ENCODE results near the gene STAP2.
"Not testable (repeated sequence)": the region's sequence is repeated elsewhere in the genome, so short reads cannot be mapped to it uniquely, and the experiment has no call there.

The STAP2 gene

DNA sequence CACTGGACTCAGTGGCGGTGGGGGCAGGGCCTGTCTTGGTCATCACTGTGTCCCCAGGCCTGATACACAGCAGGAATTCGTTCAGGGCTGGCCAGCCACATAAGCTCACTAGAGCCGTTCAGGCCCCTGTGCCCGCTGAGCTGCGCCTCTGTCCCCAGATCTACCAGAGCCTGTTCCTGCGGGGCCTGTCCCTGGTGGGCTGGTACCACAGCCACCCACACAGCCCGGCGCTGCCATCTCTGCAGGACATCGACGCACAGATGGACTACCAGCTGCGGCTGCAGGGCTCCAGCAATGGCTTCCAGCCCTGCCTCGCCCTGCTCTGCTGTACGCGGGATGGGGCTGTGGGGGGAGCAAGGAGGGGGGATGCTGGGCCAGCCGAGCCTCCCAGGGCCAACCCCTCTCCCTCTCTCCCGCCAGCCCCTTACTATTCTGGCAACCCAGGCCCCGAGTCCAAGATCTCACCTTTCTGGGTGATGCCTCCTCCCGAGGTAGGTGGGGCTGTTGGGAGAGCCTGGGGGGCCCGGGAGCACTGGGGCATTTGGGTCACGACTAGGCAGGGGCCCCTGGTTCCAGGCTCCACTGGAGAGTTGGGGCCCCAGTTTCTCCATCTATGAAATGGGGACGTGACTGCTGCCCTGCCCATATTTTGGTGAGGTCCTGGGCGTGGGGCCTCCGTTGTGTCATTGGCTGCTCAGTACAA, 18.6 kb upstream of the STAP2 start:
- no peak for DNase-seq

DNA sequence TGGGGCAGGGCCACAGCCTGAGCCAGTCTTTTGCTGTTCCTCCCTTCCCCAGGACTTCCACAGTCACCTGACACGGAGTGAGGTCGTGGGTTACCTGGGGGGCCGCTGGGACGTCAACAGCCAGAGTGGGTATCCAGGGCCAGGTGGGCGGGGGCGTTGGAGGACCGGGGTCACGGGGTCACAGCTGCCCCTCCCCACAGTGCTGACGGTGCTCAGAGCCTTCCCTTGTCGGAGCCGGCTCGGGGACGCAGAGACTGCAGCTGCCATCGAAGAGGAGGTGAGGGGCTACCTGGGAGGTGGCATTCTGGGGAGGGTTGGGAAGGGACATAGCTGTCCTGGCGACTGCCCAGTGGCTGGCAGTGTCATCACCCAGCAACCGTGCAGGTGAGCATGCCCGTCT, 16.3 kb upstream of the STAP2 start:
- DNase-seq: no peak

DNA sequence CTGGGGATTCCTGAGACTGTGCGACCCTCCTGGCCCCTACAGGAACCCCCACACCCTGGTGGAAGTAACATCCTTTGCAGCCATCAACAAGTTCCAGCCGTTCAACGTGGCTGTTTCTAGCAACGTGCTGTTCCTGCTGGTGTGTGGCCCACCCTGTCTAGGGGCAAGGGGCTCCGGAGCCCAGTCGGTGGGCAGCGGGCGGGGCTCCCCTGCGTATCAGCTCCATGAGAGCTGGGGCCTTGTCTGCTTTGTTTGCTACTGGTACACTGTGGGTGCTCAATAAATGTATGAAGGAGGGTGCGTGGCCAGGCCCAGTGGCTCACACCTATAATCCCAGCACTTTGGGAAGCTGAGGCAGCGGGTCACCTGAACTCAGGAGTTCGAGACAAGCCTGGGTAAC, 15.7 kb upstream of the STAP2 start:
- DNase-seq: no peak

DNA sequence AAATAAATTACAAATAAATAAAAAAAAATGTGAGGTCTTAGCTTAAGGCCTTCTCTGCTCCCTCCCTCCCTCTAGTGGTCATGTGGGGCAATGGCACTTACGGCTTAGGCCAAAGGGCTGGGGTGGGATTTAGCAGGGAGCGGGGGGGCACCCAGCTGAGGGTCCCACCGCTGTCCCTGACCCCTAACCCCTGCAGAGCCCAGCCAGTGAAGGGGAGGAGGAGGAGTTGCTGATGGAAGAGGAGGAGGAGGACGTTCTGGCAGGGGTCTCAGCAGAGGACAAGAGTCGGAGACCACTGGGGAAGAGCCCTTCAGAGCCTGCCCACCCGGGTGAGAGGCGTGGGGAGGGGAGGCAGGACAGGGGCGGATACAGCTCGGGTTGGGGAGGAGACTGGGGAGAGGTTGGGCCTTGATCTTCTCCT, 14.1 kb upstream of the STAP2 start:
- peak; percentile 83 for DNase-seq

DNA sequence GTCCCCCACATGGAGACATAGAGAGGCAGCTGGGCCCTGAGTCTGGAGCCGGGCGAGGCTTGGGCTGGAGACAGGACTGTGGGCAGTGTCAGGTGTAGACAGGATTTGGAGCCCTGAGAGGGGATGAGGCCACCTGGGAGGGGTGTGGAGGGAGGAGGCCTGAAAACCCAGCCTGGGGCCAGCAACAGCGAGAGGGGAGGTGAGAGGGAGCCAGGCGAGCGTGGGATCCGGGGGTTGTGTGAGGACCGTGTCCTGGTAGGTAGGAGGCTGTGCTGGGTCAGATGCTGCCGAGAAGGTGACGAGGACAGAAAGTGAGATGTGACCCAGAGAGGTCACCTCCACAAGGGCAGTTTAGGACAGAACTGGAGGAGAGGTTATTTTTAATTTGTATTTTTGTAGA, 12.1 kb upstream of the STAP2 start:
- no peak for DNase-seq

DNA sequence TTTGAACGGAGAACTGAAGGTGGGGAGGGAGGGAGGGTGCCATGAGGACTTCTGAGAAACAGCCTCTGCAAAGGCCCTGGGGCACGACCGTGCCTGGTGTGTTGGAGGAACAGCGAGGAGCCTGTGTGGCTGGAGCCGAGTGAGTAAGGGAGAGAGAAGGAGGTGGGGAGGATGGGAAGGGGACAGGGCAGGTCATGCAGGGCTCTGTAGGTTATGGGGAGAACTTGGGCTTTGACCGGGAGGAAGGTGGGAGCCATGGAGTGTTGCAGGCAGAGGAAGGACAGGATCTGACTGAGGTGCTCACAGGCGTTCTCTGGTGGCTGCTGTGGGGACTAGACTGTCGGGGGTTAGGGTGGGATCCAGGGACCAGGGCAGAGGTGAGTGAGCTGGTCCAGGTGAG, 11.5 kb upstream of the STAP2 start:
- DNase-seq: no peak

DNA sequence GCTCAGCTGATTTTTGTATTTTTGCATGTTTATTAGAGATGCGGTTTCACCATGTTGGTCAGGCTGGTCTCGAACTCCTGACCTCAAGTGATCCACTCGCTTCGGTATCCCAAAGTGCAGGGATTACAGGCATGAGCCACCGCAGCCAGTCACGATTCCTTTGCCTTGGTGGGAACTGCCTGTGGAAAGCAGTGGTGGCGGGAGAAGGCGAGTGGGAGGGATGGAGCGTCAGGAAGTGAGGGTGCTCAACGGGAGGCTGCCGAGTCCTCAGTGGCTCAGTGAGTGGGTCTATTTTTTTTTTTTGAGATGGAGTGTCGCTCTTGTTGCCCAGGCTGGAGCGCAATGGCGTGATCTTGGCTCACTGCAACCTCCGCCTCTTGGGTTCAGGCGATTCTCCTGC, 10.6 kb upstream of the STAP2 start:
- DNase-seq: not testable (repeated sequence)

DNA sequence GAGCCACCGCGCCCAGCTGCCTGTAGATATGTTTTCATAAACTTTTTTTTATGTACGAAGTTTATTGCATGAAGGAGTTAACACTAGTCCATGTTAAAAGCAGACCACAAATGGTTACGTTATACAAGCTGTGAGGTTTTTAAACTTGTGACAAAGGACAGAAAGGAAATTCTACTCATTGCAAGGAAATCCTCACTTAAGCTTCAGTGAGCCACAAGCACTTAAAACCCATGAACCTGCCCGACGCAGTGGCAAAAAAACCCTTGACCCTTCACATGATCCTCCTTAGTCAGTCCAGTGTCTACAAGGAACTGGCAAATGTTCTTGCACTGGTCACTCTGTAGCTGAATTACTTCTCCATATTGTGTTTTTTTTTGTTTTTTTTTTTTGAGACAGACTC, 8.9 kb upstream of the STAP2 start:
- DNase-seq: no peak

DNA sequence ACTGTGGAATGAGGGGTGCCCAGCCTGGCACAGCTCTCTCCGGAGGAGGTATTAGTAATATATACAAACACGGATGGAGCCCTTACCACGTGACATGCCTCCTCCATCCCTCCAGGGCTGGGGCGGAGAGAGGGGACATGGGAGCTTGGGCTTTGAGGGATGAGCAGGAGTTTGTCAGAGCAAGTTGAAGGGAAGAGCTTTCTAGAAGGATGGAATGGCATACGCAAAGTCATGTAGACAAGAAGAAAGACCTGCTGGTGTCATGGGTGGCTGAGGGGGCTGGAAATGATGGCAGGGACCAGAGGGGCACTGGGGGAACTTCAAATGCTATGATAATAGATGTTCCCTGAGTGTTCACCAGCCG, 7.4 kb upstream of the STAP2 start:
- no peak for DNase-seq

DNA sequence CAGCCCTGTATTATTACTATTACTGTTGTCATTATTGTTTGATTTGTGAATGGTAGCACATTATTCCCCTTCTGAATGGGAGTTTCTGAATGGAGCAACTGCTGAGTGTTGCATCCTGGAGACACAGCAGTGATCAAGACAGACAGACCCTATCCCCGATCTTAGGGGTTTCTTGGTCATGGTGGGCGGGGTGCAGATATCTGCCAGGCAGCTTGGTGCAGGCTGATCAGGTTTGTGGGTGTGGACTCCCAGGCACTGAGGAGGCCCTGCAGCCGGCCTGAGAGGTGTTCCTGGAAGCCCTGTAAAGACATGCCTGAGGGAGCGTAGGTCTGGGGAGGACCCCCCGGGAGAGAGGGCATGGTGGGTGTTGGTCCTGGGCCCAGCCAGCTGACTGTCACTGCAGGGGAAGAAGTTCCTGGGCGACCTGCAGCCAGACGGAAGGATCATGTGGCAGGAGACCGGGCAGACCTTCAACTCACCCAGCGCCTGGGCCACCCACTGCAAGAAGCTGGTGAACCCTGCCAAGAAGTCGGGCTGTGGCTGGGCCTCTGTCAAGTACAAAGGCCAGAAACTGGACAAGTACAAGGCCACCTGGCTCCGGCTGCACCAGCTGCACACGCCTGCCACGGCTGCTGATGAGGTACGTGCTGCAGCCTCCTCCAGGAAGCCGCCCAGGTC, 6.9 kb upstream of the STAP2 start:
- peak; percentile 54 for DNase-seq

DNA sequence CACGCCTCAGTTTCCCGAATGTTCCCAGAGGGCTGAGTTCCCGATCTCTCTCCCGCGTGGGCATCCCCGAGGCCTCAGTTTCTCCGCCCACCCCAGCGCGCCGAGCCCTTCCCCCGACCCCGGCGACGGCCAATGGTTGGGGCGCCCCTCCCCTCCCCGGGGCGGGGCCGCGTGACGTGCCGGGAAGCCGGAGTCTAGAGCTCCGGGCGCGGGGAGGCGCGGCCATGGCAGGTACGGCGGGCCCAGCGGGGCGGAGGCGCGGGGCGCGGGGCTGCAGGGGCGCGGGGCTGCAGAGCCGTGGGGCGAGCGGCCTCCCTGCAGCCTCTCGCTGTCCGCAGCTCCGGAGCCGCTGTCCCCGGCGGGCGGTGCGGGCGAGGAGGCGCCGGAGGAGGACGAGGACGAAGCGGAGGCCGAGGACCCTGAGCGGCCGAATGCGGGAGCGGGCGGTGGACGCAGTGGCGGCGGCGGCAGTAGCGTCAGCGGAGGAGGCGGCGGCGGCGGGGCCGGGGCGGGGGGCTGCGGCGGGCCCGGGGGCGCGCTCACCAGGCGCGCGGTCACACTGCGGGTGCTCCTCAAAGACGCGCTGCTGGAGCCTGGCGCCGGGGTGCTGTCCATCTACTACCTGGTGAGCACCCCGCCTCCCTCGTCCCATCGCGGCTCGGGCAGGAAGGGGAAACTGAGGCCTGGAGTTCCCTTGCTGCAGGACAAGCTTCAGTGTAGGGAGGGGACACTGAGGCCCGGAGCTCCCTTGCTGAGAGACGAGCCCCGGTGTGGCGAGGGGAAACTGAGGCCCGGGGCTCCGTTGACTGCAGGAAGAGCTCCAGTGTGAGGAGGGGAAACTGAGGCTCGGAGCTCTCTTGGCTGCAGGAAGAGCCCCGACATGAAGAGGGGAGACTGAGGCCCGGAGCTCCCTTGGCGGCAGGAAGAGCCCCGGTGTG, 5.0 kb upstream of the STAP2 start, which contains the start of gene MPND:
MPND (plus strand) TSS at position 193 of the 938 bp plus-strand sequence; CDS start at position 225, 32 bp downstream.
- DNase-seq: peak; percentile 95

DNA sequence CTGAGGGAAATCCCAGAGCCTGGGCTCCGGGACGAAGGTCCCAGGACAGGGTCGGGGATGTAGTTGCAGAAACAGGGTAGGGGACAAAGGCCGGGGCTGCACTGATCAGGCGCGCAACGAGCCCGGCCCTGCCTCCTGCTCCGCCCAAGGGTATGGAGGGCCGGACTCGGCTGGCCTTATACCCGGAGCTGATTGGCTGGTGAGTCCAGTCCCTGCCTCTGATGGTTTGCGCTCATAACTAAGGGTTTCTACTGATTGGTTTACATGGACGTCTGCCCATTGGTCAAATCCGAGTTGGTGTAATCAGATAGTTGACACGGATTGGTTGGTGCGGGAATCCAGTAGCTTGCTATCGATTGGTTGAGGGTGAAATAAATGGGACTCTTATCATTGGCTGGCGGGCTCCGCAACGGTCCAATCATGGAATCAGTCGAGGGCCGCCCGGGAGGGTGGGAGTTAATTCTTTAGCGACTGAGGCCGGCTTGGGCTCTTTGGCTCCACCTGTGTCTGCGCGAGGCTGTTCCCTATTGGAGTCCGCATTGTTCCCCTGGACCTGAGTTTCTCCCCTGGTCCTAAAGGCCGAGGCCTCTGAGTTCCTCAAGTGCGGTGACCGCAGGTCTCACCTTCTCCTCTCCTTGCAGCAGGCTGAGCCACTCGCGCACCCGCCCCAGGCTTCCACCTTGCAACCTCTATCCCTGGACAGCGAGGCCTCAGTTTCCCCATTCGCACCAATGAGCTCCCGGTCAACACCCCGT, 4.2 kb upstream of the STAP2 start:
- DNase-seq: peak; percentile 100

DNA sequence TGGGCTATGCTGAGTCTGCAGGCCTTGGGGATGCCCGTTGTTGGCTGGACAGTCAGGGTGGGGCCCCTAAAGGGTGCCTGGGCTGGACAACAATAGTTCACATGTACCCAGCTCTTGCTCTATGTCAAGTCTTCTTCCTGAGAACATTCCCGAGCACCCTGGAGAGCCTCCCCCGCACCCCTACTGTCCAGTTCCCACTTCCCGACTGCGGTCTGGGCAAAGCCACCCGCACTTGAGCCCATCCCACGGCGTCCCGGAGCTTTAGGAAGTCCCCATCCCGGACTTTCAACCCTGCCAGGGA, 3.6 kb upstream of the STAP2 start:
- peak; percentile 8 for DNase-seq

DNA sequence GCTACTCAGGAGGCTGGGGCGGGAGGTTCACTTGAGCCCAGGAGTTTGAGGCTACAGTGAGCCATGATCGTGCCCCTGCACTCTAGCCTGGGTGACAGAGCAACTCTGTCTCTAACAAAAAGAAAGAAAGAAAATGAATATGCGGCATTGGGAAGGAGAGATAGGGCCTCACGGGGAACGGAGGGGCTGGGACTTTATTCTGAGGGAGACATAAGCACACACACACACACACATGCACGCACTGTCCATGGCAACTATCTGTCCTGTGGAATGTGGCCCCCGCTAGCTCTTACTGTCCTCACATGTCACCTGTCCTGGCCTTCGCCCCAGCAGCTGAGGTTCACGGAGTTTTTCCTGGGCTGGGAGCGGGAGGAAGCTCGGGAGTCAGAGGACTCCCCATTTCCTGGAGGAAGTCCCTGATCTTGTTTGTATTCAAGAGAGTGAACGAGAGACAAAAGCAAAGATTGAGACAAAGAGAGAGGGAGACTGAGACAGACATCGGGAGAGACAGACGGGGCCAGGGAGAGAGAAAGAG, 654 bp downstream of the STAP2 start:
- peak; percentile 63 for DNase-seq

DNA sequence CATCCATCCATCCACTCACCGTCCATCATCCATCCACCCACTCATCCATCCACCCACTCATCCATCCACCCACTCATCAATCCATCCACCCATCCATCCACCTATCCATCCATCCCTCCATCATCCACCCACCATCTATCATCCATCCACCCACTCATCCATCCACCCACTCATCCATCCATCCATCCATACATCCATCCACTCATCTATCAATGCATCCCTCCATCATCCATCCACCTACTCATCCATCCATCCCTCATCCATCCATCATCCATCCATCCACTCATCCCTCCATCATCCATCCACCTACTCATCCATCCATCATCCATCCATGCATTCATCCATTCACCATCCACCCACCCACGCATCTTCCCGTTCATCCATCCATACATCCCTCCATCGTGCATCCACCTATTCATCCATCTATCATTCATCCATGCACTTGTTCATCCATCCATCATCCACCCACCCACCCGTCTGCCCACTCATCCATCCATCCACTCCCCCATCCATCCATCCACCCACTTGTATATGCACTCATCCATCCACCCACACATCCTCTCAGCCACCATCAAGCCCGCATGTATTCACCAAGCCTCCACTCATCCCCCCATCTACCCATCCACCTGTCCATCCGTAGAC, 3.6 kb downstream of the STAP2 start:
- no peak for DNase-seq

DNA sequence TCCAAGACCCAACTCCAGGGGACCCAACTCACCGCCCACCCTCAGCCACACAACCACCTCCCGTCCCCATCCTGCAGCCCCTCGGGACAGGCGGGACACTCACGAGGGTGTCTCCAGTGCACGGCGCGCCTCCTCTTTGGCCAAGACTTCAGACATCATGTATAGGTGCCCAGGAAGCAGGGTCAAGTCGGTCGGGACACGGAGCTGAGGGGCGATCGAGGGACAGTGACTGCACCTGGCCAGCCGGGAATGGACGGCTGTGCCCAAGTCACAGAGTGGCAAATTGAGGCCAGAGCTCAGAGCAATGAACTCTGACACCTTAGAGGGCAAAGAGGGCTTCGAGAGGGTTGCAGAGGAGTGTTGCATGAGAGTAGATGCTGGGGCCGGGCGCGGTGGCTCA, 8.8 kb downstream of the STAP2 start:
- DNase-seq: no peak

DNA sequence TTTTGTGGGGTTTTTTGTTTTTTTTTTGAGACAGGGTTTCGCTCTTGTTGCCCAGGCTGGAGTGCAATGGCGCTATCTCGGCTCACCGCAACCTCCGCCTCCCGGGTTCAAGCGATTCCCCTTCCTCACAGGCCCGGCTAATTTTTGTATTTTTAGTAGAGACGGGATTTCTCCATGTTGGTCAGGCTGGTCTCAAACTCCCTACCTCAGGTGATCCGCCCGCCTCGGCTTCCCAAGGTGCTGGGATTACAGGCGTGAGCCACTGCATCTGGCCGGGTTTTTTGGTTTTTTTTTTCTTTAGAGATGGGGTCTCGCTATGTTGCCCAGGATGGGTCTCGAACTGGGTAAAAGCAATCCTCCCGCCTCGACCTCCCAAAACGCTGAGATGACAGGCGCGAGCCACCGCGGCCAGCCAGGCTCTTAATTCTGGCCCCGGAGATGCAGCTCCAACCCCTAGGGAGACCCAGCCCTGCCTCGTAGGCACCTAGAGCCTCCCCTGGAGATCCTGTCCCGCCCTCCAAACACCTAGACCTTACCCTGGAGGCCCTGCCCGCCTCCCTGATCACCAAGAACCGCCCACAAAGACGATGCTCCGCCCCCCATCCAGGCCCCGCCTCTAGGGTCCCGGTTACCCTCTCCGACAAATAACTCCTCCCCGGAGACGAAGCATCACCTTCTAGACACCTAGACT, 9.5 kb downstream of the STAP2 start:
- peak; percentile 45 for DNase-seq

DNA sequence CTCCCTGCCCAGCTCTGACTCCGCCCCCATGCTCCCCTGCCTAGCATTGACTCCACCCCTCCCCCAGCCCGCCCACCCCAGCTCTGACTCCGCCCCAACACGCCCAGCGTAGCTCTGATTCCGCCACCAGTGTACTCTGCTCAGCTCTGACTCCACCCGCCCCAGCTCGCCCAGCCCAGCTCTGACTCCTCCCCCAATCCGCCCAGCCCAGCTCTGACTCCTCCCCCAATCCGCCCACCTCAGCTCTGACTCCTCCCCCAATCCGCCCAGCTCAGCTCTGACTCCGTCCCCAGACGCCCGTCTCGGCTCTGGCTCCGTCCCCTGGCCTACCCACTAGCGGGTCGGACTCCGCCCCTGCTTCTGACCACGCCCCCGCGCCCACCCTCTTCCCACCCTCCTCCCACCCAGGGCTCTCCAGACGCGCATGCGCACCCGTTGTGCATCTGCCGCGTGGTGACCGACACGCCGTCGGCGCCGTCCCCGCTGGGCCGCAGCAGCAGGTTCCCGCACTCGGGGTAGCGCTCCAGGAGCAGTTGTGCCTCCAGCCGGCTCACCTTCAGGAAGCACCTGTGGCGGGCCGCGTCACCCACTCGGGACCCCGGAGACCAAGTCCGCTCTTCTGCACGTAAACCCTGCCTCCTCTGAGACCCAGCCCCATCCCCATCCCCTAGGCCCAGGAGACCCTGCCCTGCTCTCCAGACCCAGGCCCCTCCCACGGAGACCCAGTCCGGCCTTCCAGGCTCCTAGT, 10.2 kb downstream of the STAP2 start:
- DNase-seq: peak; percentile 97

DNA sequence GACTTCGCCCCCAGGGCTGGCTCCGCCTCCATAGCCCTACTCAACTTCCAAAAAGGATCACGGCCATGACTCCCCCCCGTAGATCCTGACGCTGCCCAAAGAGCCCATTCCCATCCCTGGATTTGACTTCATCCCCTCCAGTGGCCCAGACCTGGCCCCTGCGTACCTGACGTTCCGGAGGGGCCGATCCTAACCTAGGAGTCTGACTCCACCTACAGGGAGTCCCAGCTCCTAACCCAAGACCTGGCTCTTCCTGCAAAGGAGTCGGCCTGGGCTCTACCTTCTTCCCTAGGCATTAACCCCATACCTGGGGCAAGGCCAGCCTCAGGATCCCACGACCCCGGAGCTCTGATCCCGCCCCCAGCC, 10.8 kb downstream of the STAP2 start:
- no peak for DNase-seq

DNA sequence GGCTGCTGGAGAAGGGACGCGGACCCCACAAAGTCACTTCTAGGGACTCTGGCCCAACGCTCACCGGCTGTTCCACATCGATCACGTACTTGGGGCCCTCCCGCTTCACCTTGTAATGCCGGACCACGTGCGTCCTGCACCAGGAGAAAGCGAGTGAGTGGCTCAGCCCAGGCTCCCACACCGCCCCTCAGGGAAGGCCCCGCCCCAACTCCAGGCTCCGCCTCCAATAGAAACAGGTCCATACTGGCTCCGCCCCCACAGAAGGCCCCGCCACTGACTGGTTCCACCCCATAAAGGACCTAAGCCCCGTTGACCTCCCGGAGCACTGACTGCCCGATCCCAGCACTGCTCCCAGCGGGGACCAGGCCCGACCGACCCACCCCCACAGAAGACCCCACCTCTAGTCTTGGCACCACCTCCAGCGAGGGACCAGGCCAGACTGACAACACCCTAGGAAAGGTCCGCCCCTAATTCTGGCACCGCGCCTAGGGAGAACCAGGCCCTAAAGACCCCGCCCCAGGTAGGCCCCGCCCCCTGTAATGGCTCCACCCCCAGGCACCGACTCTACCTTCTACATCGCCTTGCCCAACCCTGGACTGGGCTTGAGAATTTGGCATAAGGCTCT, 11.3 kb downstream of the STAP2 start:
- DNase-seq: peak; percentile 93
